HUES64 (cell line): ENCODE measurements around the gene QRFPR.

Source experiments
- H3K27ac ChIP-seq: 2 replicates; pipeline ENCODE4 v1.7.0; 2013; ENCODE audit warnings: low read depth, low read length, inconsistent platforms
- H3K27me3 ChIP-seq: 2 replicates; pipeline ENCODE4 v1.6.1; 2013; ENCODE audit warnings: mild to moderate bottlenecking, low read length; ENCODE audit not compliant: insufficient read depth
- H3K36me3 ChIP-seq: 2 replicates; pipeline ENCODE4 v1.6.1; 2013; ENCODE audit warnings: mild to moderate bottlenecking, low read length; ENCODE audit not compliant: insufficient read depth
- H3K4me1 ChIP-seq: 2 replicates; pipeline ENCODE4 v1.6.1; 2013; ENCODE audit warnings: mild to moderate bottlenecking, low read length, moderate library complexity; ENCODE audit not compliant: insufficient read depth
- H3K4me3 ChIP-seq: 2 replicates; pipeline ENCODE4 v1.5.1; 2013; ENCODE audit warnings: mild to moderate bottlenecking, low read length, moderate library complexity
- H3K9ac ChIP-seq: 2 replicates; pipeline ENCODE4 v1.6.1; 2013; ENCODE audit warnings: mild to moderate bottlenecking, low read depth, low read length
- H3K9me3 ChIP-seq: 2 replicates; pipeline ENCODE4 v1.6.1; 2013; ENCODE audit warnings: low read depth, low read length; ENCODE audit not compliant: insufficient read depth
- WGBS: fragments of 150-250, 120-280 bp; methylation state at CpG from one replicate; pipeline ENCODE4 v1.1.7; 2013; ENCODE audit warnings: missing lambda C conversion rate; 5-methylcytosine and 5-hydroxymethylcytosine counted together

QRFPR gene

GRCh38 chr4:121307445-121308327, 73.1 kb downstream of the QRFPR start:
- no peak overlapping the region for H3K27ac ChIP-seq
- H3K4me3 ChIP-seq: no peak overlapping the region
- no peaks in the 10 kb centered on the region for H3K27me3 ChIP-seq

GRCh38 chr4:121306931-121307330, 73.9 kb downstream of the QRFPR start:
- Histone ChIP-seq H3K27me3 (no peaks in the 10 kb centered on the region), H3K36me3 (no peaks in the 10 kb centered on the region), H3K27ac (no peak overlapping the region), H3K4me1 (no peaks in the 10 kb centered on the region), H3K9me3 (no peaks in the 10 kb centered on the region), H3K4me3 (no peak overlapping the region), H3K9ac (no peak overlapping the region)
- WGBS: 95% methylated on average over 1 of the region's 1 CpG

More at GRCh38 chr4:121307445-121308327, 73.1 kb downstream of the QRFPR start:
- WGBS: 47% methylated on average over 4 of the region's 5 CpGs
- no peaks in the 10 kb centered on the region for H3K36me3 ChIP-seq
- H3K9ac ChIP-seq: no peak overlapping the region
- no peaks in the 10 kb centered on the region for H3K9me3 ChIP-seq
- H3K4me1 ChIP-seq: no peaks in the 10 kb centered on the region

- Histone ChIP-seq H3K9ac (no peak overlapping the region), H3K36me3 (no peaks in the 10 kb centered on the region), H3K27ac (no peak overlapping the region), H3K9me3 (no peaks in the 10 kb centered on the region), H3K27me3 (no peaks in the 10 kb centered on the region), H3K4me1 (no peaks in the 10 kb centered on the region), H3K4me3 (no peak overlapping the region)
- WGBS: no CpG with 5 or more reads among the region's 1 CpG
Observed at GRCh38 chr4:121304893-121305292, 75.9 kb downstream of the QRFPR start.

GRCh38 chr4:121299367-121299766, 81.5 kb downstream of the QRFPR start:
- Histone ChIP-seq H3K9ac (no peak overlapping the region), H3K4me3 (no peak overlapping the region), H3K4me1 (no peaks in the 10 kb centered on the region), H3K9me3 (no peaks in the 10 kb centered on the region), H3K27ac (no peak overlapping the region), H3K27me3 (no peaks in the 10 kb centered on the region), H3K36me3 (no peaks in the 10 kb centered on the region)
- 92% methylated on average over 3 of the region's 3 CpGs for WGBS

GRCh38 chr4:121283319-121283718, 97.5 kb downstream of the QRFPR start:
- WGBS: 93% methylated on average over 1 of the region's 1 CpG
- peaks cover 3% of the 10 kb centered on the region; the same call in 1 of the 2 replicates for H3K4me1 ChIP-seq
- peaks cover 2% of the 10 kb centered on the region; the same call in 1 of the 2 replicates for H3K9me3 ChIP-seq
- no peaks in the 10 kb centered on the region; the same call in 1 of the 2 replicates for H3K27me3 ChIP-seq
- no peak overlapping the region for H3K9ac ChIP-seq
- no peak overlapping the region for H3K4me3 ChIP-seq
- H3K36me3 ChIP-seq: no peaks in the 10 kb centered on the region
- H3K27ac ChIP-seq: no peak overlapping the region

- H3K9me3 ChIP-seq: peaks cover 2% of the 10 kb centered on the region; the same call in 1 of the 2 replicates
- H3K36me3 ChIP-seq: no peaks in the 10 kb centered on the region
- WGBS: 95% methylated on average over 1 of the region's 1 CpG
- H3K4me1 ChIP-seq: peaks cover 4% of the 10 kb centered on the region; the same call in 1 of the 2 replicates
- no peak overlapping the region for H3K27ac ChIP-seq
- no peaks in the 10 kb centered on the region; the same call in 1 of the 2 replicates for H3K27me3 ChIP-seq
- H3K9ac ChIP-seq: no peak overlapping the region
- no peak overlapping the region for H3K4me3 ChIP-seq
Observed at GRCh38 chr4:121280425-121280824, 100.4 kb downstream of the QRFPR start.

GRCh38 chr4:121278811-121279368, 101.9 kb downstream of the QRFPR start:
- H3K27me3 ChIP-seq: no peaks in the 10 kb centered on the region; the same call in 1 of the 2 replicates
- no peak overlapping the region for H3K9ac ChIP-seq
- H3K36me3 ChIP-seq: no peaks in the 10 kb centered on the region
- no peaks in the 10 kb centered on the region for H3K9me3 ChIP-seq
- H3K4me1 ChIP-seq: peaks cover 4% of the 10 kb centered on the region; the same call in 1 of the 2 replicates
- no peak overlapping the region for H3K4me3 ChIP-seq
- 98% methylated on average over 4 of the region's 4 CpGs for WGBS
- no peak overlapping the region for H3K27ac ChIP-seq
